Uterus (tissue), 2 donors: ENCODE measurements around the gene TMC4.

Experiments
- POLR2A ChIP-seq, 2 donors: fragments of 450-650 bp; IDR thresholded peaks; one replicate each; pipeline ENCODE4 v1.6.1; 2016; ENCODE audit warnings: antibody characterized with exemption in 2 of 2, mild to moderate bottlenecking in 1 of 2, moderate library complexity in 1 of 2
- TF ChIP-seq, protein P1 (sequence below), 4 experiments: fragments of 200-600 bp in 2 of 4; fragments of 450-650 bp in 2 of 4; sonication (generic) in 2 of 4; IDR thresholded peaks; one replicate each; pipeline ENCODE4 v1.5.1; 2016 to 2019; ENCODE audit warnings: antibody characterized with exemption in 4 of 4, mild to moderate bottlenecking in 2 of 4, moderate library complexity in 1 of 4

DNA sequence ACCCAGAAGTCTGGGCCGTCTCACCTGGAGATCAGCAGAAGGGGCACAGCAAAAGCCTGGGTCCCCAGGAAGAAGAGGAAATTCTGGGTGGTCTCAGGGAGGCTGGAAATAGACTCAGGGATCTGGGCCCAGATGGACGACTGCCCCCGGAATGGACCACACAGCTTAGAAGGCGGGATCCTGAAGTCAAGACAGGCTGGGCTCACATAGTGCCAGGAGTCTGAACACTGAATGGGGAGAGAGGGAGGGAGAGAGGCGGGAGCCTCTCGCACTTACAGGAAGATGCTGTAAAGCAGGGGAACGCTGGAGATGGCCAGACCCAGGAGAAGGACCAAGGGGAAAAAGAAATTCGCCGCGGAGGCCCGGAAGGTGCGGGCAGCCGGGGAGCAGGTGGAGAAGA lies 12.1 kb downstream of the TMC4 start:
- TF ChIP-seq, protein P1, sequence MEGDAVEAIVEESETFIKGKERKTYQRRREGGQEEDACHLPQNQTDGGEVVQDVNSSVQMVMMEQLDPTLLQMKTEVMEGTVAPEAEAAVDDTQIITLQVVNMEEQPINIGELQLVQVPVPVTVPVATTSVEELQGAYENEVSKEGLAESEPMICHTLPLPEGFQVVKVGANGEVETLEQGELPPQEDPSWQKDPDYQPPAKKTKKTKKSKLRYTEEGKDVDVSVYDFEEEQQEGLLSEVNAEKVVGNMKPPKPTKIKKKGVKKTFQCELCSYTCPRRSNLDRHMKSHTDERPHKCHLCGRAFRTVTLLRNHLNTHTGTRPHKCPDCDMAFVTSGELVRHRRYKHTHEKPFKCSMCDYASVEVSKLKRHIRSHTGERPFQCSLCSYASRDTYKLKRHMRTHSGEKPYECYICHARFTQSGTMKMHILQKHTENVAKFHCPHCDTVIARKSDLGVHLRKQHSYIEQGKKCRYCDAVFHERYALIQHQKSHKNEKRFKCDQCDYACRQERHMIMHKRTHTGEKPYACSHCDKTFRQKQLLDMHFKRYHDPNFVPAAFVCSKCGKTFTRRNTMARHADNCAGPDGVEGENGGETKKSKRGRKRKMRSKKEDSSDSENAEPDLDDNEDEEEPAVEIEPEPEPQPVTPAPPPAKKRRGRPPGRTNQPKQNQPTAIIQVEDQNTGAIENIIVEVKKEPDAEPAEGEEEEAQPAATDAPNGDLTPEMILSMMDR (IDR thresholded peaks at IDR 0.05): no peak
- no peak for TF ChIP-seq POLR2A (IDR thresholded peaks at IDR 0.05)
